ENCODE data around the gene ITSN2.

The ITSN2 gene

GRCh38 chr2:24174851-24175277, 185.5 kb downstream of the ITSN2 start, which contains the start of gene FAM228A:
Gene FAM228A (plus strand): TSS chr2:24175053. CDS start chr2:24175481, 428 bp downstream.
- no peak for DNase-seq

- DNase-seq = no peak
Observed at GRCh38 chr2:24169023-24169422, 191.3 kb downstream of the ITSN2 start.

GRCh38 chr2:24164416-24164973, 195.8 kb downstream of the ITSN2 start:
- peak; percentile 82 for DNase-seq

GRCh38 chr2:24163601-24164000, 196.7 kb downstream of the ITSN2 start:
- no peak for DNase-seq

GRCh38 chr2:24163186-24163585, 197.2 kb downstream of the ITSN2 start:
- DNase-seq = no peak

- no peak for DNase-seq
Observed at GRCh38 chr2:24162494-24162893, 197.8 kb downstream of the ITSN2 start.

- no peak for DNase-seq
Observed at GRCh38 chr2:24160761-24161160, 199.6 kb downstream of the ITSN2 start.

GRCh38 chr2:24159708-24160107, 200.6 kb downstream of the ITSN2 start:
- no peak for DNase-seq

GRCh38 chr2:24158131-24158530, 202.2 kb downstream of the ITSN2 start:
- no peak for DNase-seq

GRCh38 chr2:24153478-24153877, 206.9 kb downstream of the ITSN2 start:
- DNase-seq = no peak

All from activated CD8-positive, alpha-beta memory T cell treated with anti-CD3 and anti-CD28 coated beads, Interleukin-2, amount 50 U/mL, for 48 hours (primary cell).